Effector CD8-positive, alpha-beta T cell (primary cell): ENCODE data around the gene CCDC88C.
A peak's percentile ranks its signal among the peaks of the same experiment; 100 is the strongest.
"Not testable (repeated sequence)": the region's sequence is repeated elsewhere in the genome, so short reads cannot be mapped to it uniquely, and the experiment has no call there.

Experiments used
- DNase-seq: peaks from one replicate; lab custom pipeline; 2025; lab: John Stamatoyannopoulos, UW

The CCDC88C gene

GRCh38 chr14:91245029-91245428 is 172.6 kb downstream of the CCDC88C start:
- DNase-seq: peak; percentile 16

- no peak for DNase-seq
These were observed 173.1 kb downstream of the CCDC88C start, which contains the start of gene GPR68 for GRCh38 chr14:91244501-91244901. Gene GPR68 (minus strand): TSS chr14:91244704. CDS start chr14:91235050, 9,654 bp downstream.

DNA sequence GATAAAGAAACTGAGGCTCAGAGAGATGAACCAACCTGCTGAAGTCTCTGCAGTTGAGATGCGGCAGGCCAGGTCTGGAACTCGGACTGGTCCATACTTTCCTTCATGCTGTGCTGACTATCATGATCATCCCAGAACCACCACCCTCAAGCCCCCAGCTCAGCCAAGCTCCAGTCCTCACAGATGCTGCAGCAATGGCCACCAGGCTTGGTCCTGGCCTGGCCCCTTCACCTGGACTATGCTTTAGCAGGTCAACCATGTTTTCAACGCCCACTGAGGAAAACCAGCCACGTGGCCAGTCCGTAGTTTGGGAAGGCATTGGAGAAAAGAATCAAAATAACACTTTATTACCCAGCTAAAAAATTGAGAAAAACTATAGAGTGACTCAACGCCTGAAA is 174.5 kb downstream of the CCDC88C start:
- no peak for DNase-seq

DNA sequence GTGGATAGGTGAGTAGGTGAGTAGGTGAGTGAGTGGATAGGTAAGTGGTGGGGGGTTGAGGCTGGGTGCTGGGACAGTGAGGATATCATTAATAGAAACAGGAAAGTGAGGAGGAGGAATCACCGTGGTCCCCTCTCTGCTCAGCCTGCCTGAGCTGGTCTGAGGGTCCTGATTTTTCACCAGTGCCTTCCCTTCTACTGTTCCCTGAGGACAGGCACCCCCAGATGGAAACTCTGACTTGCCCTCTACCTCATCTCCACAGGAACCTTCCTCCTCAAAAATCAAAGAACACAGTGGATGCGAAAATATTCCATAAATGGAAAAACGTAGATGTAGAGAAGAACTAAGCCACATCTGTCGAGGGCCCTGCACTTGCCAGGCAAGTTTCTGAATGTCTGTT is 175.0 kb downstream of the CCDC88C start:
- DNase-seq: no peak

GRCh38 chr14:91241863-91242262 is 175.8 kb downstream of the CCDC88C start:
- no peak for DNase-seq

DNA sequence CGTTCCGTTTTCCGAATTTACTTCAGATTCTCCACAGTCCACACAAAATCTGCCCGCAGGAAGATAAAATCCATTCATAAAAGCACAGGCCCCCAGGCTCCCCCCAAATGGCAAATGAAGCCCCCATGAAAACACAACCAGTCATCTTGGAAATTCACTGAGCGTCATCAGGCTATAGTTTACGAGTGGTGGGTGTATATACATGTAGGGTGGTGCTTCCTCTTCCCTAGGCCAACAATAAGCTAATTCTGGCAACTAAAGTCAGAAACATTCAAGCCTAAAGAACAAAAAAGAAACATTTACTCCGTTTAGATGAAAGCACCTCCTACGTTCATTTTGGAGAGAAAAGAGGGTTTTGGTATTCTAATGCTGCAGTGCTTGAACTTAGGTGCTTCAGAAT is 179.0 kb downstream of the CCDC88C start:
- no peak for DNase-seq

DNA sequence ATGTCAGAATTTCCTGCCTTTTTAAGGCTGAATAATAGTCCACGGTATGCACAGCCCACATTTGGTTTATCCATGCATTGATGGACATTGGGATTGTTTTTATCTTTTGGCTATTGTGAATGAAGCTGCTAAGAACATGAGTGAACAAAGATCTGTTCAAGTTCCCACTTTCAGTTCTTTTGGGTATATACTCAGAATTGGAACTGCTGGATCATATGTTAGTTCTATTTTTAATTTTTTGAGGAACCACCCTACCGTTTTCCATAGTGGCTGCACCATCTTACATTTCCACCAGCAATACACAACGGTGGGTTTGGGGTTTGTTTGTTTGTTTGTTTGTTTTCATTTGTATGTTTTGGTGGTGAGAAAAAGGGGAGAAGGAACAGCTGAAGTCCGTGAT is 179.5 kb downstream of the CCDC88C start:
- DNase-seq: no peak

DNA sequence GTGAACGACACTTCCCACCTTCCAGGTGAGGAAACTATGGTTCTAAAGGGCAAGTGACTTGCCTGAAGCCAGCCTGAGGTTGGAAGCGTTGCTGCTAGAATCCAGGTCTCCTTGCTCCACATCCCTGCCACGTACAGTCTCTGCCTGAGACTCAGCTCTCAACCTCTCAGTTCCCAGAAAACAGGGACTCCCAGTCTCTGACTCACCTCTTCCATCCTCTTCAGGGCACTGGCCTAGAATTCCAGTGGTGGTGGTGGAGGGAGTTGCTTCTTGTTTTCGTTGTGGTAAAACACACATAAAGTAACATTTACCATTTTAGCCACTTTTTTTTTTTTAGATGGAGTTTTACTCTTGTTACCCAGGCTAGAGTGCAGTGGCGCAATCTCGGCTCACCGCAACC is 180.4 kb downstream of the CCDC88C start:
- DNase-seq: no peak

GRCh38 chr14:91235841-91236240 is 181.8 kb downstream of the CCDC88C start:
- no peak for DNase-seq

DNA sequence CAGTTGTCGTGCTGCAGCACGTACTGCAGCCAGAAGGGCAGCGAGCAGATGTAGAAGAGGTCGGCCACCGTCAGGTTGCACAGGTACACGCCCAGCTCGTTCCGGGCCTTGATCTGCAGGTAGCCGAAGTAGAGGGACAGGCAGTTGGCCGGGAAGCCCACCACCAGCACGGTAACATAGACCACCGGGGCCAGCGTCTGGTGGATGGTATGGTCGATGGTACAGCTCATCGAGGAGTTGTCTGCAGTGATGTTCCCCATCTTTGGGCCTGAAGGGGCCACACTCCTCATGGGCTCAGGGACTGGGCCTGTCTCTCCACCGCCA is 182.9 kb downstream of the CCDC88C start:
- no peak for DNase-seq

DNA sequence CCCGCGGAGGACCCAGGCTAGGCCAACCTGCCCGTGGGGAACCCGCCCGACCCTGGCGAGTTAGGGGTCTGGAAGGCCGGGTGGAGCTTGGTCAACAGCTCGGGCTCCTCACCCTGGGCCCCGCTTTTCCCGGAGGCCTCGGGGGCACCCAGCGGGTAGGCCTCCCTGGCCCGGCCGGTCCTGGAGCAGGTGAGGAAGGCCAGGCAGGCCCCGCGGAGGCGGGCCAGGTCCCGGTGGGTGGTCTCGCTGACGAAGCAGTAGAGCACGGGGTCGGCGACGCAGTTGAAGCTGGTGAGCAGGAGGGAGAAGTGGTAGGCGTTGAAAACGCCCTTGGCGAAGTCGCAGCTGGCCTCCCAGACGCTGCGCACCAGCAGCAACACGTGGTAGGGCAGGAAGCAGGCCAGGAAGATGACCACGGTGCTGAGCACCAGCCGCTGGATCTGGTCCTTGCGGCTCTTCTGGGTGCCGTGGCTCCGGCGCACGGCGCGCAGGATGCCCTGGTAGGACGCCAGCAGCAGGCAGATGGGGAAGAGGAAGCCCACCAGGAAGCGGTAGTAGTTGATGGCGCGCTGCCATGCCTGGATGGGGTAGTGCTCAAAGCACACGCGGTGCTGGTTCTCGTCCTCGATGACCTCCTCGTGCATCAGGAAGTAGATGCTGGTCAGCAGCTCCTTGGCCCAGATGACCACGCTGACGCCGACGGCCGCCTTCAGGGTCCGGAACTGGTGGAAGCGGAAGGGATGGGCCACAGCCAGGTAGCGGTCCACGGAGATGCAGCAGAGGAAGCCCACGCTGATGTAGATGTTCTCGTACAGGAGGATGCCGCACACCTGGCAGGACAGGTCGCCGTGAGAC is 183.5 kb downstream of the CCDC88C start:
- DNase-seq: no peak

- no peak for DNase-seq
These were observed 185.0 kb downstream of the CCDC88C start for GRCh38 chr14:91232603-91233002.

DNA sequence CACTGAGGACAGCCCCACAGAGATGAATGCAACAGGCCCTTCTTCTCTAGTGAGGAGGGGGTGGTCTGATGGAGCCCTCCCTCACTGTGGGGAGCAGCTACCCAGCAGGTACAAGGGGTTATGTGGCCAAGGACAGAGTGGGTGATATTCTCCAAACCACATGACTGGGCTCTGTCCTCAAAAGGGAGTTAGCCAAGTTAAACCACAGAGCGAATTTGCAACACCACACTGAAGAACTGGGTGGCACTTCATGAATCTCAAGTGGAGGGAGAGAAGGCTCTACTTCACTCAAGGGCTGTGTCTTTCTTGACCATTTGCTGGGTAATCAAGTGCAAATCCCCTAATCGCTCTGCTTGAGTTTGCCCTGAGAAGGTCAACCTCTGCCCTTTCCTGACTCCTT is 185.6 kb downstream of the CCDC88C start:
- no peak for DNase-seq

DNA sequence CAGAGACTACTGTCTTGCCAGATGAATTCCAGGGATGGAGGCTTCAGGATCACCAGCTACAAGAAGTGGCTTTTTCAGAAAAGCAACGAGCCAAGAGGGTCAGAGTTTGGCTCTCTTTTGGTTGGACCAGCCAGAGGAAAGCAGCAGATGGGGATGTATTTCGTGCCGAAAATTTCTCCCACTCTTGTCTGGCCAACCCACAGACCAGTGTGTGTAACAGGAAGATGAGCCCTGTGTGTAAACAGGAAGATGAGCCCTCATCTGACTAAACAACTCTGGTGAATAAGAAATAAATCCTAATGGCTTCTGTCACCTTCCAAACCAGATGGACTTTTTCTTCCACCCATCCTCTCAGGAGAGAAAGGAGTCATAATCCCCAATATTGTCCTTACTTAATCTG is 186.2 kb downstream of the CCDC88C start:
- no peak for DNase-seq

DNA sequence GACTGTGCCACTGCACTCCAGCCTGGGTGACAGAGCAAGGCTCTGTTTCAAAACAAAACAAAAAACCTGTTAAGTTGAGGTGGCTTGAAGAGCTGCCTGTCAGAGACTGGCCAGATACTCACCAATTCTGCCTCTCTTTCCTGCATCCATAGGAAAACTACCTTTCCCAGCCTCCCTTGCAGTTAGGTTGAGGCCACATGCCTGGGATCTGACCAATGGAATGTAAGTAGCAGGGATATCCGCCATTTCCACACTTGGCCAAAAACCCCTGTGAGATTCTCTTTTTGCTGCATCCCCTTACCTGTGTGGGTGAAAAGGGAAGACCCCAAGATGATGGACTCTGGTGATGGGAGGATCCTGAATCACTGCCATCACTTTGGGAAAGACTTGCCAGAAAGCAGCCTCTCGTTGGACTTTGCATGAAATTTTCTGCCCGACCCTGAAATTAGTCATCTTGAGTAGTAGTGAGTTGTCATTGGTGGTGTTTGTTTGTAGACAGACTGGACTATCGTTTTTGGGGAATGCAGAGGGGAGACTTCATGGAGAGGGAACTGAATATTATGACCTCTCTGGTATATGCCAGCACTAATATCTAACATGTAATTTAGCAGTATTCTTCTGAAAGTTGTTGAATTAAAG is 187.1 kb downstream of the CCDC88C start:
- DNase-seq: no peak

- no peak for DNase-seq
These were observed 187.8 kb downstream of the CCDC88C start for GRCh38 chr14:91229743-91230200.

DNA sequence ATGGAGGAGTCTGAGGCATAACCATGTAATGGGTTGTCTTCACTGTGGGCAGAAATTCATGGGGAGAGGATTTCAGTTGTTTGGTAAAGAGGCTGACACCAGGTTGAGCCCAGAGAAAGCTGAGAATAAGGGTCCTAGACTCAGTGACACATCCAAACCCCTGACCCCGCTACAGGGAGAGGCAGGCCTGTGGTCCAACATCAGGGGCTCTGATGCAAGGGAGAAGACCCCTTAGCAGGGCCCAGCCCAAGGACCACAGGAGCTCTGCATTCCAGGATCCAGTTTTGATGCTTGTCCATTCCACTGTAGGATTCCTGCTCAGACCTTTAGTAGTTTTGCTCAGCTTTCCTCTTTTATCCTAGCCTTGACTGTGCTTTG is 188.6 kb downstream of the CCDC88C start:
- DNase-seq: no peak

- DNase-seq: peak; percentile 55
These were observed 189.3 kb downstream of the CCDC88C start for GRCh38 chr14:91228112-91229004.

GRCh38 chr14:91227183-91227628 is 190.4 kb downstream of the CCDC88C start:
- no peak for DNase-seq

DNA sequence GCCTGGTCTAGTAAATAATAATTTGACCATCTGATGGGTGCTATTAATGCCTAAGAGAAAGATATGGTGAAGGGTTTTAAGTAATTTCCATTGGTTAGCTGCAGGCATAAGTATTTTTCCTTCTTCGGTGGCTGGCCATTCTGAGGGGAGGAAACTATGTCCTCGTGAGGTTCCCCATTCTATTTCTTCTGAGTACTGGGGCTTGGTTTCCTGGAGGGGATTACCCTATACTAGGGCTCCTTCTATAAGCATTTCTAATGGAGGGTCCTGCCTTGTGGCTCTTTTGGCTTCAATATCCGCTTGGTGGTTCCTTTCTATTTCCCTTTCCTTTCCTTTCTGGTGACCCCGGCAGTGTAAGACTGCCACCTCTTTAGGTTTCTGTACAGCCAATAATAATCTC is 191.3 kb downstream of the CCDC88C start:
- DNase-seq: not testable (repeated sequence)

DNA sequence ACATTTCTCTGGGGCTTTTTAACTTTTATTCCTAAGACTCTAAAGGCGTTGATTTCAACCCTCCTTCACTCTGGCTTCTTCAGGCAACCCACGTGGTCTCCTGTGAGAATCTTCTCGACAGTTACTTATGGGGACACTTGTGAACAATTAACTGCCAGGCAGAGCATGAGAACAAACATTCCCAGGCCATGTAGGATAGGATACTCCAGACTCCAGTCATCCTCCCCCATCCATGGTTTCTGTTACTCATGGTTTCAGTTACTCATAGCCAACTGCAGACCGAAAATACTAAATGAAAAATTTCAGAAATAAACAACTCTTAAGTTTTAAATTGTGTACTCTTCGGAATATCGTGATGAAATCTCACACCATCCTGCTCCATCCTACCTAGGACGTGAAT is 192.6 kb downstream of the CCDC88C start:
- DNase-seq: no peak

- DNase-seq: no peak
These were observed 194.4 kb downstream of the CCDC88C start for GRCh38 chr14:91223028-91223783.
